Measurements from ENCODE around the gene PHC3. TPM values are rescaled to one million over a fixed set of nuclear protein-coding genes. Genes with fewer than 3 reads are reported as not detected.
"Not testable (repeated sequence)": the region's sequence is repeated elsewhere in the genome, so short reads cannot be mapped to it uniquely, and the experiment has no call there.

The PHC3 gene, protein sequence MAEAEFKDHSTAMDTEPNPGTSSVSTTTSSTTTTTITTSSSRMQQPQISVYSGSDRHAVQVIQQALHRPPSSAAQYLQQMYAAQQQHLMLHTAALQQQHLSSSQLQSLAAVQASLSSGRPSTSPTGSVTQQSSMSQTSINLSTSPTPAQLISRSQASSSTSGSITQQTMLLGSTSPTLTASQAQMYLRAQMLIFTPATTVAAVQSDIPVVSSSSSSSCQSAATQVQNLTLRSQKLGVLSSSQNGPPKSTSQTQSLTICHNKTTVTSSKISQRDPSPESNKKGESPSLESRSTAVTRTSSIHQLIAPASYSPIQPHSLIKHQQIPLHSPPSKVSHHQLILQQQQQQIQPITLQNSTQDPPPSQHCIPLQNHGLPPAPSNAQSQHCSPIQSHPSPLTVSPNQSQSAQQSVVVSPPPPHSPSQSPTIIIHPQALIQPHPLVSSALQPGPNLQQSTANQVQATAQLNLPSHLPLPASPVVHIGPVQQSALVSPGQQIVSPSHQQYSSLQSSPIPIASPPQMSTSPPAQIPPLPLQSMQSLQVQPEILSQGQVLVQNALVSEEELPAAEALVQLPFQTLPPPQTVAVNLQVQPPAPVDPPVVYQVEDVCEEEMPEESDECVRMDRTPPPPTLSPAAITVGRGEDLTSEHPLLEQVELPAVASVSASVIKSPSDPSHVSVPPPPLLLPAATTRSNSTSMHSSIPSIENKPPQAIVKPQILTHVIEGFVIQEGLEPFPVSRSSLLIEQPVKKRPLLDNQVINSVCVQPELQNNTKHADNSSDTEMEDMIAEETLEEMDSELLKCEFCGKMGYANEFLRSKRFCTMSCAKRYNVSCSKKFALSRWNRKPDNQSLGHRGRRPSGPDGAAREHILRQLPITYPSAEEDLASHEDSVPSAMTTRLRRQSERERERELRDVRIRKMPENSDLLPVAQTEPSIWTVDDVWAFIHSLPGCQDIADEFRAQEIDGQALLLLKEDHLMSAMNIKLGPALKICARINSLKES
- 8.2 and 10.2 TPM in 2 replicates for total RNA-seq (2014; rRNA removed; shearing (Covaris generic))

DNA sequence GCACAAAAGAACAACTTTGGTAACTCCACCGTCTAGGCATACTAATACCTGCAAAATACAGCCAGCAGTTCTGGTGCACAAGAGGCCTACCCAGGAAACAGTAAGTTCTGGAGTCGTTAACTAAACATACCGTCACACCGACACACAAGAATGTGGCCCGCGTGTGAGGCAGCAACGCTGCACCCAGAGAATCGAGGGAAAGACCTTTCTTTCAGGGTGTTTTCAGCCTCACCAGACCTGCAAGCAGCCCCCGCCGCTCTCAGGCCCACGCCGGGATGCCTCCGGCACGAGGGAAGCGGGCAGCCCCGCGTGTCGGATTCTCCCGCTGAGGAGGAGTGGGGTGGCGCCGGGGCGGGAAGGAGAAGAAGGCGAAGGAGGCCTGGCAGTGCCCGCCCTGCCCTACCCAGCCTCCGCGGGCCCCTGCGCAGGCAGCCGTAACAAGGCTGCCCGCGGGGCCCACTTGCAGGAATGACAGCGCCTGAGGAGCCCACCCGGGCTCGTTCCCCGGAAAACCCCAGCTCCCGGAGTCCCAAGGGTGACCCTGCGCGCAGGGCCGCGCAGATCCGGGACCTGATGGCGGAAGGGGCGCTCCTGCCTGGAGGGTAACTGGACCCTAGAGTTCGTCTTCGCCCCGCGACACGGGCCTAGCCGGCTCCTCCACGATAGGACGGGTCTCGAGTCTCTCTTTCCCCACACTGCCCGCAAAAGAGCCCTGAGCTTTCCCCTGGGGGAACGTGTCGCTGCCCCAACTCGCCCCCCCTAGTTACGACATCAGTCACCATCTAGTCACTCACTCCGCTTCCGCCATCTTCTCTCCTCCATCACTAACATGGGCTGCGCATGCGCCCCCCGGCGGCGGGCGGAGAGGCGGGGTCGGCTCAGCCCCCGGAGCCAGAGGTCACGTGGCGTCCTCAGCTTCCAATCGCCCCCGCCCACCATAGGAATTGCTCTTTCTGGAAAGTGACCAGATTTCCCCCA is at the start of gene PHC3:
Gene PHC3 (minus strand): TSS at position 826 of the 978 bp plus-strand sequence. CDS start 18 bp downstream, at position 808.
- Histone ChIP-seq H3K36me3 (replicated peaks; ENCODE audit: control insufficient read depth, insufficient read depth, low read length) (peaks cover 4% of the 10 kb centered on the region), H3K4me3 (ENCODE audit: insufficient read depth, low read depth, low read length) (peak within 1 kb of the TSS; percentile 95), H3K27me3 (ENCODE audit: control insufficient read depth, insufficient read depth, low read length) (no peaks in the 10 kb centered on the region)
- peak; percentile 99 for DNase-seq

DNA sequence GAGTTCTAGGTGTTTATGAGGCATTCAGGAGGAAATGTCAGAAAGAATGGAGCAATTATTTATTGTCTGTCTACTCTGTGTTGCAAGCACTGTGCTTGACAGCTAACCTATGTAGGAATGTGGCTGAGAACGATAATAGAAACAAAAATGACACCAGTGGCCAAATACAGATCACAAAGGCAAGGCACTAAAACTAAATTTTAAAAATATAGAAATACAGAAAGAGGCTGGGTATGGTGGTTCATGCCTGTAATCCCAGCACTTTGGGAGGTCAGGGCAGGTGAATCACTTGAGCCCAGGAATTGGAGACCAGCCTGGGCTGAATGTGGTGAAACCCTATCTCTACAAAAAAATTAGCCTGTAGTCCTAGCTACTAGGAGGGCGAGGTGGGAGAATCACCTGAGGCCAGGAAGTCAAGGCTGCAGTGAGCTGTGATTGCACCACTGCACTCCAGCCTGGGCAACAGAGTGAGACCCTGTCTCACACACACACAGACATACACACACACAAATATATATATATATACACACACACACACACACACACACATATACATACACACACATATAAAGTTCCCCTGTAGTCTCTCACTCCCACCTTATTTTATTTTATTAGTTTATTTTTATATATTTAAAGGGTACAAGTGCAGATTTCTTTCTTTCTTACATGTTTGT is 46.7 kb upstream of the PHC3 start:
- H3K4me3 ChIP-seq (ENCODE audit: insufficient read depth, low read depth, low read length): no peak overlapping the region
- no peaks in the 10 kb centered on the region for H3K36me3 ChIP-seq (replicated peaks; ENCODE audit: control insufficient read depth, insufficient read depth, low read length)
- H3K27me3 ChIP-seq (ENCODE audit: control insufficient read depth, insufficient read depth, low read length): no peaks in the 10 kb centered on the region
- no peak for DNase-seq

DNA sequence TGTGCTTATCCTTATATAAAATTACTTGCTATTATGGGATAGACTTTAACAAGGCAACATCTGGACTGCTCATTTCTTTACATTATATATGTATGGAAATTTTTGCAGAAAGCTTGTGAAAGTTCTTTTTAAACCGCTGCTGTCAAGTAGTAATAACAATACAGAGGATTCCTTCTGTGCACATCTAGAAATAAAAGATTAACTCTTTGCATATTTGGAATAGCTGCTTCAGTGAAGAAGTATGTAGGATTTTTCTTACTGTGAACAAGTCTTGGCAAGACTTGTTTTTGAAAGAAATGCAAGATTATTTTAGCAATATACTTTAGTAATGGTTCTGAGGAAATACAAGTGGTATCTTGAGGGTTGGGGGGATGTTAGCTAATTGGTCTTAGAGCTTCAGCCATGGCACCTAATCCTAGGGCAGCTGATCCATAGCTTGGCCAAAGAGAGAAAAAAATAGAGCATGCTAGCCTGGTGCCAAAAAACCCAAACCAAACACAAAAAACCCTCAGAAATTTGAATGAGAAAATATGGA is 45.0 kb upstream of the PHC3 start:
- Histone ChIP-seq H3K4me3 (ENCODE audit: insufficient read depth, low read depth, low read length) (no peak overlapping the region), H3K27me3 (ENCODE audit: control insufficient read depth, insufficient read depth, low read length) (no peaks in the 10 kb centered on the region), H3K36me3 (replicated peaks; ENCODE audit: control insufficient read depth, insufficient read depth, low read length) (no peaks in the 10 kb centered on the region)
- DNase-seq: no peak

DNA sequence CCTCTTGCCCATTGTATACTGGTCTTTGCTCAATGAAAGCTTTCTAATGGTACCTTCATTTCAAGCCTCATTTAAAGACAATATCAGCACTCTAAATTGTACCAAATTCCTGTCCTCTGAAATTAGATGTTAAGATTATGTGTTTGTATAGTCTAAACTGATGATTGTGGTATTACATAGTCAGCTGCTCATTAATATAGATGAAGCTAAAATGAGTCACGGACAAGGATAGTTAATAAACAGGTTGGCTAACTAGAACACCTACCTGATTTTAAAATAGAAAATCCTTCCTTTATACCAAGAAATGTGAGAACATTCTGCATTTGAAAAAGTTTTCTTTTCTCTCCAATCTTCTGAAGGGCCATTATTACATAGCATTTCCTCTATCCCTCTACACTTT is 43.6 kb upstream of the PHC3 start:
- Histone ChIP-seq H3K4me3 (ENCODE audit: insufficient read depth, low read depth, low read length) (no peak overlapping the region), H3K36me3 (replicated peaks; ENCODE audit: control insufficient read depth, insufficient read depth, low read length) (no peaks in the 10 kb centered on the region), H3K27me3 (ENCODE audit: control insufficient read depth, insufficient read depth, low read length) (no peaks in the 10 kb centered on the region)
- DNase-seq: no peak

DNA sequence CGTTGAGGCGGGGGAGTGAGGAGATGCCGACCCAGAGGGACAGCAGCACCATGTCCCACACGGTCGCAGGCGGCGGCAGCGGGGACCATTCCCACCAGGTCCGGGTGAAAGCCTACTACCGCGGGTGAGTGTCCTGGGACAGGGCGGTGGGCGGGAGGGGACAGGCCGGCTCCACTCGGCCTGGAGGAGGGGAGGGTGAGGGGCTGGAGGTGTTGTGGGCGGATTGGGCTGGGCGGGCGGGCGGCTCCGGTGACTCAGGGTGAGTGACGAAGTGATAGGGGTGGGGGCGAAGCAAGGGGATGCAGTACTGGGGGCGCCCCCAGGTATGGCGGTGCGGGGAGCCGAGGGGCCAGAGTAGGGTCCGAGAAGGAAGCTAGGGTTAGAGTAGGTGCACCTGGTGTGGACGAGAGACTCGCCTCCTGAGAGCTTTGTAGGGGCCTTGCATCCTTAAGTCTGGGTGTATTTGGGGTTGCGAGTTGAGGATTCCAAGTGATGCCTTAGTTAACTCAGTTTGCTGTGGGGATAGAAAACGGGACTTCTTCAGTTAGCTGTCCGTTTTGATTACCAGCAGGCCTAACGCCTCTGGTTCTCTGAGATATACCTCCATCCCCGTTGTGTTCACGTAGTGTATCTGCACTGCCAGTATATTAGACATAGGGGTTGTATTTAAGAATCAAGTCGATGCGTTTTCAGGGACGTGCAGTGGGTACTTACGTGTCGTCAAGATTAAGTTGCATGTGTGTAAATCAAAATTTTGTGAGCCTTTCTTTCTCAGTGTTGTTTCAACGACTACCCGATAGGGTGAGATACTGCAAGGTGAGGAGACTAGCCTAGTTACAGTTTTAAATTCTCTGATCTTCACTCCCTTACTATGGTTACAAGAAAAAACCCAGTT is 41.4 kb upstream of the PHC3 start:
- Histone ChIP-seq H3K4me3 (ENCODE audit: insufficient read depth, low read depth, low read length) (peak overlapping the region; percentile 84), H3K27me3 (ENCODE audit: control insufficient read depth, insufficient read depth, low read length) (no peaks in the 10 kb centered on the region), H3K36me3 (replicated peaks; ENCODE audit: control insufficient read depth, insufficient read depth, low read length) (no peaks in the 10 kb centered on the region)
- peak; percentile 87 for DNase-seq

DNA sequence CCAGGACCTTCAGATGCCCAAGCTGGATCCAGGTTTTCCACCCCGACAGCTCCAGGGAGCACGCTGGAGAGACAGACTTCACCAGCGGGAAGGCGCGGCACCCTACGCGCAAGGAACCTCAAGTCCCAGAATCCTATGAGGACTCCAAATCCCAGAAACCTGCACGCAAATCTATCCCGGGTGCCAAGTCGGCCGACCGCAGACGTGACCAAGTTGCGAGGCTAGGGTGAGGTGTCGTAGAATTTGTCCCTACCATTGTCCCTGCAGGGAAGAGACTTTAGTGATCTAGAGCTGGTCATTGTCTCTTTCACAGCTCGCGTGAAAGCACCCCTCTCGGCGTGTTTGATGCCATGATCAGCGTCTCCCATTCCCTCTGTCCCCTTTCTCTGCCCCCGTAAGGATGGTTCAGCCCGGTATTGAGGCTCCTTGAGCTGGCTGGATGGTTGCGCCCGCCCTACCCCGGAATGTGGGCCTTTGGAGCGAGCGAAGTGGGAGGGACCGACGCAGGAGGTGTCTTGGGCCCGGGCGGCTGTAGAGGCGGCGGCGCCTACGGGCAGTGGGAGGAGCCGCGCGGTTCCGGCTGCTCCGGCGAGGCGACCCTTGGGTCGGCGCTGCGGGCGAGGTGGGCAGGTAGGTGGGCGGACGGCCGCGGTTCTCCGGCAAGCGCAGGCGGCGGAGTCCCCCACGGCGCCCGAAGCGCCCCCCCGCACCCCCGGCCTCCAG is 40.6 kb upstream of the PHC3 start, which contains the start of gene PRKCI:
Gene PRKCI (plus strand): TSS at position 501 of the 723 bp plus-strand sequence. CDS start 246 bp downstream, outside the sequence.
- peak; percentile 94 for DNase-seq
- Histone ChIP-seq H3K4me3 (ENCODE audit: insufficient read depth, low read depth, low read length) (peak within 1 kb of the TSS; percentile 84), H3K27me3 (ENCODE audit: control insufficient read depth, insufficient read depth, low read length) (no peaks in the 10 kb centered on the region), H3K36me3 (replicated peaks; ENCODE audit: control insufficient read depth, insufficient read depth, low read length) (no peaks in the 10 kb centered on the region)

DNA sequence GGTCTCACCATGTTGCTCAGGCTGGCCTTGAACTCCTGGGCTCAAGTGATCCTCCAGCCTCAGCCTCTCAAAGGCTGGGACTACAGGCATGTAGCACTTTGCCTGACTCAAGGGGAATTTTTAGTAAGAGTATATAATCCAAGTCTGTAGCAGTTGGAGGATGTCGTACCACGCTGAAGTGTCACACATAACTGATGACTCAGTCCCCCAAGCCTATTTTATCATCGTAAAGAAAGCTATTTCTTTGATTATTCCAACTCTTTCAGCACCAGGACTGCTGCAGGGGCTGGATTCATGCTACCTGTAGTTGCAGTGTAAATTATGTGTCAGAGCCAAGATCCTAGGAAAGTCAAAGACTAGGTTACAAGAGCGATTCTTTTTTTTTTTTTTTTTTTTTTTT is 39.3 kb upstream of the PHC3 start:
- Histone ChIP-seq H3K4me3 (ENCODE audit: insufficient read depth, low read depth, low read length) (no peak overlapping the region), H3K27me3 (ENCODE audit: control insufficient read depth, insufficient read depth, low read length) (no peaks in the 10 kb centered on the region), H3K36me3 (replicated peaks; ENCODE audit: control insufficient read depth, insufficient read depth, low read length) (no peaks in the 10 kb centered on the region)
- no peak for DNase-seq

DNA sequence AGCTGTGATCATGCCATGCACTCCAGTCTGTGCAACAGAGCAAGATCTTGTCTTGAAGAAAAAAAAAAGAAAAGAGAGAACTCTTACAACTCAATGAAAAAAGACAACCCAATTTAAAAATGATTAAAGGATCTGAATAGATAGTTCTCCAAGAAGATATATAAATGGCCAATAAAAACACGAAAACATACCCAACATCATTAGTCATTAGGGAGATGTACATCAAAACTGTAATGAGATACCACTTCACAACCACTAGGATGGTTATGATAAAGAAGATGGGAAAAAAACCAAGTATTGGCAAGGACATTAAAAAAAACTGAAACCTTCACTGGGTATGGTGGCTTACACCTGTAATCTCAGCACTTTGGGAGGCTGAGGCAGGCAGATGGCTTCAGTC is 38.3 kb upstream of the PHC3 start:
- no peak overlapping the region for H3K4me3 ChIP-seq (ENCODE audit: insufficient read depth, low read depth, low read length)
- no peak for DNase-seq
- H3K27me3 ChIP-seq (ENCODE audit: control insufficient read depth, insufficient read depth, low read length): no peaks in the 10 kb centered on the region
- no peaks in the 10 kb centered on the region for H3K36me3 ChIP-seq (replicated peaks; ENCODE audit: control insufficient read depth, insufficient read depth, low read length)

DNA sequence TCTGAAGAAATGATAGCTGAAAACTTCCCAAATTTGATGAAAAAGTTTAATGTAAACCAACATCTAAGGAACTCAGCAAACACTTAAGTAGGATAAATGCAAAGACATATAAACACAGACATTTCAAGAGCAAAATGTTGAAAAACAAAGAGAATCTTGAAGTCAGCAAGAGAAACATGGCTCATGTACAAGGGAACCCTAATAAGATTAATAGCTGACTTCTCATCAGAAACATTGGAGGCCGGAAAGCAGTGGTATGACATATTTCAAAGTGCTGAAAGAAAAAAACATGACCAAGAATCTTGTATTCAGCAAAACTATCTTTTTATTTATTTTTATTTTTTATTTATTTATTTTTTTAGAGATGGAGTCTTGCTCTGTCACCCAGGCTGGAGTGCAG is 30.1 kb upstream of the PHC3 start:
- H3K27me3 ChIP-seq (ENCODE audit: control insufficient read depth, insufficient read depth, low read length): no peaks in the 10 kb centered on the region
- no peak for DNase-seq
- H3K4me3 ChIP-seq (ENCODE audit: insufficient read depth, low read depth, low read length): no peak overlapping the region
- H3K36me3 ChIP-seq (replicated peaks; ENCODE audit: control insufficient read depth, insufficient read depth, low read length): no peaks in the 10 kb centered on the region

DNA sequence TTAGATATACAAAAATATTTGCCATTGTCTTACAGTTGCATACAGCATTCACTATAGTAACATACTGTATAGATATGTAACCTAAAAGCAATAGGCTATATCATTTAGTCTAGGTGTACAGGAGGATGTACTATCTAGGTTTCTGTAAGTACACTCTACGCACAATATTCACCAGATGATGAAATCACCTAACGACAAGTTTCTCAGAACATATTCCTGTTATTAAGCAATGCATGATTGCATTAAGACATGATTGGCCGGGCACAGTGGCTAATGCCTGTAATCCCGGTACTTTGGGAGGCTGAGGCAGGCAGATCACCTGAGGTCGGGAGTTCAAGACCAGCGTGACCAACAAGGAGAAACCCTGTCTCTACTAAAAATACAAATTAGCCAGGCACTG is 26.2 kb upstream of the PHC3 start:
- no peaks in the 10 kb centered on the region for H3K36me3 ChIP-seq (replicated peaks; ENCODE audit: control insufficient read depth, insufficient read depth, low read length)
- no peak for DNase-seq
- H3K4me3 ChIP-seq (ENCODE audit: insufficient read depth, low read depth, low read length): no peak overlapping the region
- no peaks in the 10 kb centered on the region for H3K27me3 ChIP-seq (ENCODE audit: control insufficient read depth, insufficient read depth, low read length)

DNA sequence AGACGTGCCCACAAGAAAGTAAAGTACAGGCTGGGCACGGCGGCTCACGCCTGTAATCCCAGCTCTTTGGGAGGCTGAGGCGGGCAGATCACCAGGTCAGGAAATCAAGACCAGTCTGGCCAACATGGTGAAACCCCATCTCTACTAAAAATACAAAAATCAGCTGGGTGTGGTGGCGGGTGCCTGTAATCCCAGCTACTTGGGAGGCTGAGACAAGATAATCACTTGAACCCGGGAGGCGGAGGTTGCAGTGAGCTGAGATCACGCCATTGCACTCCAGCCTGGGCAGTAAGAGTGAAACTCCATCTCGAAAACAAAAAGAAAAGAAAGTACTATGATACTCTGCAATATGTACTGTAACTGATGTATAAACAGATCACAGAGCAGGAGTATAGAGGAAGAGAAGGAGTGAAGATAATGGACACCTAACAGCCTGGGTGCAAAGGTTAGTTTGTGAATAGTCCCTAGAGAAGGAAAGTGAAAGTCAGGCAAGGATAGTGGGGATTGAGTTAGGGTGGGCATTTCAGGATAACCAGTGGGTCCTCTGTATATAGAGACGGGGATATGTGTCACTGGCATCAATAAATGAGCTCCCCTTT is 24.7 kb upstream of the PHC3 start:
- DNase-seq; H3K27me3 ChIP-seq (ENCODE audit: control insufficient read depth, insufficient read depth, low read length); H3K4me3 ChIP-seq (ENCODE audit: insufficient read depth, low read depth, low read length); H3K36me3 ChIP-seq (replicated peaks; ENCODE audit: control insufficient read depth, insufficient read depth, low read length): not testable (repeated sequence)

DNA sequence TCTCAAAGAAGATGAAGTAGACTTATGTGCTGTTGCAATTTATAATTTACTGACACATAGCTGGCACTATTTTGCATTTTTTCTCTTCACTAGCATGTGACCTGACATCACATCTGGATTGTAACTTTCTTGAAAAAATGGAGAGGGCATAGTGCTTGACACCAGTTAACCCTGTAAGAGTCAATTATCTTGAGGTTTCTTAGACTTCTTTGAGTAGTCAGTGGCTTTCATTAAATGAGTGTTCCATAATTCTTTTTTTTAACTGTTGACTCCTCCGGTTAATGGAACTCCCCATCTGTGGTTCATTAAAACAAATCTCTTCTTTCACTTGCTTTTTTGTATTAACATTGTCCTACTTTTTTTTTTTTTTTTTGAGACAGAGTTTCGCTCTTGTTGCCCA is 23.8 kb upstream of the PHC3 start:
- Histone ChIP-seq H3K4me3 (ENCODE audit: insufficient read depth, low read depth, low read length) (no peak overlapping the region), H3K27me3 (ENCODE audit: control insufficient read depth, insufficient read depth, low read length) (no peaks in the 10 kb centered on the region), H3K36me3 (replicated peaks; ENCODE audit: control insufficient read depth, insufficient read depth, low read length) (no peaks in the 10 kb centered on the region)
- DNase-seq: no peak

Measured in H7 (cell line).